Erythroblast (primary cell): ENCODE results near the gene AKAP6.

Experiments
- GATA1 ChIP-seq: IDR thresholded peaks from 2 replicates; pipeline ENCODE4 v1.6.1; 2011; ENCODE audit warnings: low read depth, mild to moderate bottlenecking, control low read depth, low read length, moderate library complexity
- POLR2A ChIP-seq: IDR thresholded peaks from 2 replicates; pipeline ENCODE4 v1.6.1; 2011; ENCODE audit warnings: mild to moderate bottlenecking, low read length

DNA sequence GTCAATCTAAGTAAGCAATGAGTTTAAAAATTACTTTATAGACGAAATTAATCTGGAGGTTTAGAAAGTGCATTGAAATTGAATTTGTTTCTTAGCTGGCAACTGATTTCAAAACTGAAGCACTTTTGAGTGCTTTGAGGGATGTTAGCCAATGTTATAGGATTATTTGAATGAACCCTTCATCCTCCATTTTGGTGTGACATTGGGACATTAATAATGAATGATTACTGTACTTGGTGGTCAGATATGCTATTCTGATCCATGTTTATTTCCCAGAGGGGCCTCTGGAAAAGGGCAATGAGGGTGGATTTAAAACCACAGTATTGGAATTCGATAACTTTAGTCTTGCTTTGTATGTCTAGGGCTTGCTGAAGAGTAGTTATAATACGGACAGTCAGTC lies 183.2 kb downstream of the AKAP6 start:
- TF ChIP-seq POLR2A (no peak), GATA1 (no peak)
